Measurements from ENCODE around the gene GPC6. TPM values are rescaled to one million over a fixed set of nuclear protein-coding genes. Genes with fewer than 3 reads are reported as not detected.

GPC6 gene
- total and polyA plus RNA-seq, 2 donors (not counting 1 experiment from before 2014, with no cell fraction given) = not detected

- Mint-ChIP-seq H3K27me3 (no peaks in the 10 kb centered on the region), H3K4me3 (no peak overlapping the region), H3K27ac (no peak overlapping the region), H3K4me1 (no peaks in the 10 kb centered on the region), H3K9me3 (ENCODE audit: insufficient read depth) (no peaks in the 10 kb centered on the region)
- no peak overlapping the region for H3K4me3 ChIP-seq (ENCODE audit: control extremely low read depth in 1 of 5, extremely low read depth in 1 of 5, insufficient read depth in 1 of 5, low read depth in 2 of 5, low read length in 4 of 5)
- intact Hi-C loops (cut with micrococcal nuclease) = no loop called here
- ChIA-PET POLR2A (no interaction called here), CTCF (no interaction called here)
- no peaks in the 10 kb centered on the region for H3K27me3 ChIP-seq (replicated peaks in 1 of 4; ENCODE audit: control extremely low read depth in 1 of 4, control insufficient read depth in 3 of 4, insufficient read depth in 4 of 4, low read length in 3 of 4)
- 89% methylated on average over 4 of the region's 4 CpGs for WGBS (ENCODE audit: insufficient coverage)
- no peak overlapping the region for H2AFZ ChIP-seq (ENCODE audit: insufficient read depth, low read depth, low read length, poor library complexity, severe bottlenecking)
- no peak overlapping the region for H3K9ac ChIP-seq (ENCODE audit: low read length)
- H4K20me1 ChIP-seq (ENCODE audit: control insufficient read depth, insufficient read depth, low read length, poor library complexity, severe bottlenecking) = no peaks in the 10 kb centered on the region
- H3K4me2 ChIP-seq (replicated peaks; ENCODE audit: low read depth, low read length, poor library complexity, severe bottlenecking) = no peak overlapping the region
- ATAC-seq (ENCODE audit: low read depth) (no peak), DNase-seq (no peak)
- no peaks in the 10 kb centered on the region for H3K9me3 ChIP-seq (ENCODE audit: control extremely low read depth in 1 of 3, control insufficient read depth in 2 of 3, insufficient read depth in 1 of 3, low read length in 2 of 3)
- TF ChIP-seq, protein P1, sequence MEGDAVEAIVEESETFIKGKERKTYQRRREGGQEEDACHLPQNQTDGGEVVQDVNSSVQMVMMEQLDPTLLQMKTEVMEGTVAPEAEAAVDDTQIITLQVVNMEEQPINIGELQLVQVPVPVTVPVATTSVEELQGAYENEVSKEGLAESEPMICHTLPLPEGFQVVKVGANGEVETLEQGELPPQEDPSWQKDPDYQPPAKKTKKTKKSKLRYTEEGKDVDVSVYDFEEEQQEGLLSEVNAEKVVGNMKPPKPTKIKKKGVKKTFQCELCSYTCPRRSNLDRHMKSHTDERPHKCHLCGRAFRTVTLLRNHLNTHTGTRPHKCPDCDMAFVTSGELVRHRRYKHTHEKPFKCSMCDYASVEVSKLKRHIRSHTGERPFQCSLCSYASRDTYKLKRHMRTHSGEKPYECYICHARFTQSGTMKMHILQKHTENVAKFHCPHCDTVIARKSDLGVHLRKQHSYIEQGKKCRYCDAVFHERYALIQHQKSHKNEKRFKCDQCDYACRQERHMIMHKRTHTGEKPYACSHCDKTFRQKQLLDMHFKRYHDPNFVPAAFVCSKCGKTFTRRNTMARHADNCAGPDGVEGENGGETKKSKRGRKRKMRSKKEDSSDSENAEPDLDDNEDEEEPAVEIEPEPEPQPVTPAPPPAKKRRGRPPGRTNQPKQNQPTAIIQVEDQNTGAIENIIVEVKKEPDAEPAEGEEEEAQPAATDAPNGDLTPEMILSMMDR (IDR thresholded peaks at IDR 0.05) = no peak
- no peak for TF ChIP-seq EZH2 (IDR thresholded peaks at IDR 0.05; ENCODE audit: borderline replicate concordance, insufficient read depth, low read depth, low read length, poor library complexity, severe bottlenecking)
- no peak overlapping the region for H3K27ac ChIP-seq (ENCODE audit: low read length in 2 of 2)
- no peaks in the 10 kb centered on the region for H3K36me3 ChIP-seq (replicated peaks in 1 of 2; ENCODE audit: control extremely low read depth in 1 of 2, control insufficient read depth in 1 of 2, extremely low read depth in 1 of 2, insufficient read depth in 2 of 2, low read length in 1 of 2)
- H3K79me2 ChIP-seq (ENCODE audit: control insufficient read depth, insufficient read depth, low read length) = no peaks in the 10 kb centered on the region
- H3K4me1 ChIP-seq (ENCODE audit: control insufficient read depth in 2 of 2, insufficient read depth in 2 of 2, low read length in 2 of 2) = no peaks in the 10 kb centered on the region
Observed at GRCh38 chr13:94128430-94128829, 901.8 kb downstream of the GPC6 start.

DNA sequence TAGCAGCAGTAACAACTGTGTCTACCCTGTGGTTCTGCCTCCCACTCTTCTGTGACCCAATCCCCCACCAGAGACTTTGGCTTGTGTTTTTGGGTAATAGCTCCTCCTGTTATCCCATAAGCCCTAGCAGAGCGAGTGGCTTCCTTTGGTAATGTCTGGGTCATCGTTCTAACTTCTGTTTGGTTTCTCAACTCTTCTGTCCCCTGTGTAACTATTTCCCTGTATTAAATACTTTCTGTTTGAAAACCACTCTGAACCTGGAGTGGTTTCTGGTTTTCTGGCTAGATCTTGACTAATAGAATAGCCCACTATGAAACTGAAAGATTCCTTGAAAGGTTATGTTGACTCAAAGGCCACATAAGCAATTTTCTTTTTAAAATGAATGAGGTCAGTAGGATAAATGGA lies 902.9 kb downstream of the GPC6 start:
- Histone ChIP-seq H3K27ac (ENCODE audit: low read length in 2 of 2) (no peak overlapping the region), H3K9me3 (ENCODE audit: control extremely low read depth in 1 of 3, control insufficient read depth in 2 of 3, insufficient read depth in 1 of 3, low read length in 2 of 3) (no peaks in the 10 kb centered on the region), H3K9ac (ENCODE audit: low read length) (no peak overlapping the region), H3K27me3 (replicated peaks in 1 of 4; ENCODE audit: control extremely low read depth in 1 of 4, control insufficient read depth in 3 of 4, insufficient read depth in 4 of 4, low read length in 3 of 4) (no peaks in the 10 kb centered on the region), H3K36me3 (replicated peaks in 1 of 2; ENCODE audit: control extremely low read depth in 1 of 2, control insufficient read depth in 1 of 2, extremely low read depth in 1 of 2, insufficient read depth in 2 of 2, low read length in 1 of 2) (no peaks in the 10 kb centered on the region), H3K79me2 (ENCODE audit: control insufficient read depth, insufficient read depth, low read length) (no peaks in the 10 kb centered on the region), H2AFZ (ENCODE audit: insufficient read depth, low read depth, low read length, poor library complexity, severe bottlenecking) (no peak overlapping the region), H3K4me2 (replicated peaks; ENCODE audit: low read depth, low read length, poor library complexity, severe bottlenecking) (no peak overlapping the region), H3K4me3 (ENCODE audit: control extremely low read depth in 1 of 5, extremely low read depth in 1 of 5, insufficient read depth in 1 of 5, low read depth in 2 of 5, low read length in 4 of 5) (no peak overlapping the region), H4K20me1 (ENCODE audit: control insufficient read depth, insufficient read depth, low read length, poor library complexity, severe bottlenecking) (no peaks in the 10 kb centered on the region), H3K4me1 (ENCODE audit: control insufficient read depth in 2 of 2, insufficient read depth in 2 of 2, low read length in 2 of 2) (no peaks in the 10 kb centered on the region)
- ChIA-PET POLR2A (no interaction called here), CTCF (no interaction called here)
- no CpG with 5 or more reads among the region's 2 CpGs for WGBS (ENCODE audit: insufficient coverage)
- DNase-seq = no peak
- no peak overlapping the region for H3K4me3 Mint-ChIP-seq
- no peaks in the 10 kb centered on the region for H3K4me1 Mint-ChIP-seq
- intact Hi-C loops (cut with micrococcal nuclease) = no loop called here
- no peak for ATAC-seq (ENCODE audit: low read depth)
- TF ChIP-seq, protein P1 (IDR thresholded peaks at IDR 0.05) = no peak
- TF ChIP-seq EZH2 (IDR thresholded peaks at IDR 0.05; ENCODE audit: borderline replicate concordance, insufficient read depth, low read depth, low read length, poor library complexity, severe bottlenecking) = no peak
- H3K27me3 Mint-ChIP-seq = no peaks in the 10 kb centered on the region
- H3K27ac Mint-ChIP-seq = no peak overlapping the region
- H3K9me3 Mint-ChIP-seq (ENCODE audit: insufficient read depth) = no peaks in the 10 kb centered on the region

Measured in B cell (primary cell).